ENCODE results near the gene UNKL. TPM values are rescaled to one million over a fixed set of nuclear protein-coding genes. Genes with fewer than 3 reads are reported as not detected.
A peak's percentile ranks its signal among the peaks of the same experiment; 100 is the strongest.

UNKL gene
- total RNA-seq, 1 experiment from 2014 or later: 18.8 TPM

GRCh38 chr16:1413684-1414531 is 596 bp downstream of the UNKL start:
- CTCF ChIA-PET: no interaction called here
- no peak overlapping the region for H3K27ac ChIP-seq (ENCODE audit: low read length)
- ATAC-seq (peak; percentile 59), DNase-seq (peak; percentile 41)
- H3K79me2 ChIP-seq (ENCODE audit: low read length): peaks cover 15% of the 10 kb centered on the region
- peak overlapping the region; percentile 87 for H3K4me2 ChIP-seq (ENCODE audit: low read length)
- peak overlapping the region; percentile 81 for H2AFZ ChIP-seq (ENCODE audit: low read length)
- POLR2A ChIA-PET (ENCODE audit: unreplicated experiment): no interaction called here
- H3K27me3 ChIP-seq (ENCODE audit: low read length): no peaks in the 10 kb centered on the region
- peak overlapping the region; percentile 47 for H3K9ac ChIP-seq (ENCODE audit: low read length)
- H3K36me3 ChIP-seq (ENCODE audit: low read depth, low read length): no peaks in the 10 kb centered on the region
- no peaks in the 10 kb centered on the region for H3K9me2 ChIP-seq (replicated peaks; ENCODE audit: low read length)
- H3K4me1 ChIP-seq (ENCODE audit: insufficient read depth, low read length): 0 out of 2 replicates have a peak, but pooled peaks cover 4% of the 10 kb centered on the region
- peaks cover 9% of the 10 kb centered on the region for H3F3A ChIP-seq (ENCODE audit: low read length, unreplicated experiment)
- intact Hi-C loops (cut with micrococcal nuclease): no loop called here
- no peaks in the 10 kb centered on the region for H3K9me3 ChIP-seq (ENCODE audit: low read length)
- BruUV-seq (replicated peaks): no TSS peak
- H4K20me1 ChIP-seq (ENCODE audit: low read length): no peaks in the 10 kb centered on the region
- TF ChIP-seq EZH2 (IDR thresholded peaks at IDR 0.05; ENCODE audit: low read length, unreplicated experiment): no peak
- TF ChIP-seq, protein P1, sequence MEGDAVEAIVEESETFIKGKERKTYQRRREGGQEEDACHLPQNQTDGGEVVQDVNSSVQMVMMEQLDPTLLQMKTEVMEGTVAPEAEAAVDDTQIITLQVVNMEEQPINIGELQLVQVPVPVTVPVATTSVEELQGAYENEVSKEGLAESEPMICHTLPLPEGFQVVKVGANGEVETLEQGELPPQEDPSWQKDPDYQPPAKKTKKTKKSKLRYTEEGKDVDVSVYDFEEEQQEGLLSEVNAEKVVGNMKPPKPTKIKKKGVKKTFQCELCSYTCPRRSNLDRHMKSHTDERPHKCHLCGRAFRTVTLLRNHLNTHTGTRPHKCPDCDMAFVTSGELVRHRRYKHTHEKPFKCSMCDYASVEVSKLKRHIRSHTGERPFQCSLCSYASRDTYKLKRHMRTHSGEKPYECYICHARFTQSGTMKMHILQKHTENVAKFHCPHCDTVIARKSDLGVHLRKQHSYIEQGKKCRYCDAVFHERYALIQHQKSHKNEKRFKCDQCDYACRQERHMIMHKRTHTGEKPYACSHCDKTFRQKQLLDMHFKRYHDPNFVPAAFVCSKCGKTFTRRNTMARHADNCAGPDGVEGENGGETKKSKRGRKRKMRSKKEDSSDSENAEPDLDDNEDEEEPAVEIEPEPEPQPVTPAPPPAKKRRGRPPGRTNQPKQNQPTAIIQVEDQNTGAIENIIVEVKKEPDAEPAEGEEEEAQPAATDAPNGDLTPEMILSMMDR (conservative IDR thresholded peaks at IDR 0.05; ENCODE audit: low read depth, low read length): peak; percentile 71
- peak overlapping the region; percentile 76 for H3K4me3 ChIP-seq (ENCODE audit: low read length)

DNA sequence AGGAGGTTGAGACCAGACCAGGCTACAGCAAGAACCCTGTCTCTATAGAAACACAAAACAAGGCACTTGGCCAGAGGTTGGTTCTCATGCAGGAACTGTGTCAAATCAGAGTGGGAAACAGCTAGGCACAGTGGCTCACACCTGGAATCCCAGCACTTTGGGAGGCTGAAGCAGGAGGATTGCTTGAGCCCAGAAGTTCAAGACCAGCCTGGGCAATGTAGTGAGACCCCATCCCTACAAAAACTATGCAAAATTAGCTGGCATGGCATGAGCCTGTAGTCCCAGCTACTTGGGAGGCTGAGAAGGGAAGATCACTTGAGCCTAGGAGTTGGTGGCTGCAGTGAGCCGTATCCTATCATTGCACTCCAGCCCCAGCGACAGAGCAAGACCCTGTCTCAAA is 1.7 kb downstream of the UNKL start:
- Histone ChIP-seq H3K9me3 (ENCODE audit: low read length) (no peaks in the 10 kb centered on the region), H4K20me1 (ENCODE audit: low read length) (no peaks in the 10 kb centered on the region), H3K9me2 (replicated peaks; ENCODE audit: low read length) (no peaks in the 10 kb centered on the region), H3K36me3 (ENCODE audit: low read depth, low read length) (no peaks in the 10 kb centered on the region), H3K27me3 (ENCODE audit: low read length) (no peaks in the 10 kb centered on the region), H3K79me2 (ENCODE audit: low read length) (peaks cover 5% of the 10 kb centered on the region; the same call in 1 of the 2 replicates), H3K4me3 (ENCODE audit: low read length) (no peak overlapping the region), H3K4me2 (ENCODE audit: low read length) (no peak overlapping the region), H3K27ac (ENCODE audit: low read length) (no peak overlapping the region), H3K4me1 (ENCODE audit: insufficient read depth, low read length) (no peaks in the 10 kb centered on the region), H2AFZ (ENCODE audit: low read length) (no peak overlapping the region), H3K9ac (ENCODE audit: low read length) (no peak overlapping the region), H3F3A (ENCODE audit: low read length, unreplicated experiment) (peaks cover 9% of the 10 kb centered on the region)
- no peak for ATAC-seq
- CTCF ChIA-PET: no interaction called here
- no peak for DNase-seq
- POLR2A ChIA-PET (ENCODE audit: unreplicated experiment): no interaction called here
- intact Hi-C loops (cut with micrococcal nuclease): no loop called here
- BruUV-seq (replicated peaks): TSS peak; percentile 9
- TF ChIP-seq EZH2 (IDR thresholded peaks at IDR 0.05; ENCODE audit: low read length, unreplicated experiment): no peak
- TF ChIP-seq EZH2phosphoT487 (IDR thresholded peaks at IDR 0.05; ENCODE audit: borderline replicate concordance, low read length): no peak
- TF ChIP-seq, protein P1 (conservative IDR thresholded peaks at IDR 0.05; ENCODE audit: low read depth, low read length): no peak
